Endothelial cell of umbilical vein (primary cell): ENCODE data around the gene CMTM2. TPM values are rescaled to one million over a fixed set of nuclear protein-coding genes. Genes with fewer than 3 reads are reported as not detected.

Experiments
- BruUV-seq: library from RNA; stranded (reverse); fragments of 400-500 nt; replicated peaks from 2 replicates; lab custom pipeline; 2021; lab: Mats Ljungman, UMichigan
- CTCF ChIA-PET: fragments of 300-600, 350-600 bp; sonication (Branson Sonifier 250); formaldehyde crosslinking; loops from one replicate; lab custom pipeline; 2021; ENCODE audit warnings: antibody characterized with exemption, inconsistent platforms; lab: Charles Lee
- POLR2A ChIA-PET: fragments of 300-600, 350-600 bp; sonication (Branson Sonifier 250); formaldehyde crosslinking; loops from one replicate; lab custom pipeline; 2021; ENCODE audit warnings: antibody characterized with exemption, inconsistent platforms; lab: Charles Lee
- DNase-seq: peaks from one replicate; pipeline ENCODE4 v3.0.0-alpha.2; 2011; ENCODE audit warnings: low read depth, low spot score
- FAIRE-seq: peaks from 2 replicates; lab custom pipeline; 2011; peaks lifted over from hg19 to GRCh38; lab: Jason Lieb, UNC
- H2AFZ ChIP-seq: 2 replicates; pipeline ENCODE4 v1.6.0; 2012; ENCODE audit warnings: low read depth, low read length, control low read depth, inconsistent platforms
- H3K27ac ChIP-seq: 2 replicates; pipeline ENCODE4 v1.5.1; 2011; ENCODE audit warnings: low read depth, mild to moderate bottlenecking, control low read depth, low read length, moderate library complexity; ENCODE audit not compliant: insufficient read depth
- H3K27me3 ChIP-seq, 2 experiments: 2 replicates each; pipeline versions ENCODE4 v1.6.0 to v1.6.1; 2011; ENCODE audit warnings: low read length in 2 of 2, mixed read lengths in 1 of 2; ENCODE audit not compliant: control insufficient read depth in 2 of 2, insufficient read depth in 2 of 2
- H3K36me3 ChIP-seq, 2 experiments: 2 replicates in 1 of 2; 3 replicates in 1 of 2; pipeline ENCODE4 v1.5.1; 2011; ENCODE audit warnings: low read length in 2 of 2, mild to moderate bottlenecking in 1 of 2, moderate library complexity in 1 of 2; ENCODE audit not compliant: control insufficient read depth in 2 of 2, insufficient read depth in 2 of 2; ENCODE audit errors: extremely low read depth in 1 of 2
- H3K4me1 ChIP-seq: 3 replicates; pipeline ENCODE4 v1.5.1; 2011; ENCODE audit warnings: mild to moderate bottlenecking, low read length; ENCODE audit not compliant: control insufficient read depth, insufficient read depth; ENCODE audit errors: extremely low read depth
- H3K4me2 ChIP-seq: 2 replicates; pipeline ENCODE4 v1.6.1; 2011; ENCODE audit warnings: low read length, control low read depth, mixed read lengths; ENCODE audit not compliant: insufficient read depth
- H3K4me3 ChIP-seq, 3 experiments: fragments of 200-600 bp in 1 of 3; sonication (generic), shearing (Covaris generic) in 1 of 3; replicated peaks in 1 of 3; 2 replicates each; pipeline ENCODE4 v1.5.1; 2011 to 2016; ENCODE audit warnings: control low read depth in 3 of 3, low read length in 3 of 3, mild to moderate bottlenecking in 2 of 3, inconsistent platforms in 1 of 3, low read depth in 1 of 3, moderate library complexity in 1 of 3; ENCODE audit not compliant: insufficient read depth in 1 of 3
- H3K79me2 ChIP-seq: 2 replicates; pipeline ENCODE4 v1.6.0; 2012; ENCODE audit warnings: low read length, inconsistent platforms; ENCODE audit not compliant: control insufficient read depth, insufficient read depth
- H3K9ac ChIP-seq: replicated peaks from 2 replicates; pipeline ENCODE3; 2011; ENCODE audit warnings: low read length, control low read depth; ENCODE audit not compliant: insufficient read depth; ENCODE audit errors: extremely low read depth
- H3K9me1 ChIP-seq: replicated peaks from 3 replicates; pipeline ENCODE4 v1.6.0; 2011; ENCODE audit warnings: mild to moderate bottlenecking, low read length; ENCODE audit not compliant: control insufficient read depth, insufficient read depth; ENCODE audit errors: extremely low read depth
- H3K9me3 ChIP-seq: replicated peaks from 2 replicates; pipeline ENCODE4 v1.5.1; 2012; ENCODE audit warnings: low read length, inconsistent platforms; ENCODE audit not compliant: control insufficient read depth, insufficient read depth
- H4K20me1 ChIP-seq: replicated peaks from 2 replicates; pipeline ENCODE3; 2011; ENCODE audit warnings: mild to moderate bottlenecking, low read length; ENCODE audit not compliant: control insufficient read depth, insufficient read depth; ENCODE audit errors: extremely low read depth
- EZH2 ChIP-seq: IDR thresholded peaks from 2 replicates; pipeline ENCODE4 v1.6.1; 2012; ENCODE audit warnings: borderline replicate concordance, low read depth, mild to moderate bottlenecking, moderate library complexity, low read length, inconsistent platforms; ENCODE audit not compliant: severe bottlenecking
- FOS ChIP-seq: IDR thresholded peaks from 2 replicates; pipeline ENCODE4 v1.6.1; 2011; ENCODE audit warnings: mild to moderate bottlenecking, low read length, moderate library complexity, borderline replicate concordance; ENCODE audit not compliant: insufficient read depth
- GATA2 ChIP-seq: IDR thresholded peaks from 2 replicates; pipeline ENCODE4 v1.7.0; 2011; ENCODE audit warnings: low read depth, mild to moderate bottlenecking, moderate library complexity, mixed read lengths, low read length; ENCODE audit not compliant: insufficient read length, insufficient read depth
- MYC ChIP-seq: IDR thresholded peaks from one replicate; pipeline ENCODE4 v1.6.1; 2011; ENCODE audit warnings: mild to moderate bottlenecking, low read depth, low read length
- POLR2A ChIP-seq: IDR thresholded peaks from 2 replicates; pipeline ENCODE4 v1.6.1; 2012; ENCODE audit warnings: low read depth, mild to moderate bottlenecking, control low read depth, low read length
- POLR2AphosphoS5 ChIP-seq: IDR thresholded peaks from 2 replicates; pipeline ENCODE4 v1.6.1; 2012; ENCODE audit warnings: low read depth, mild to moderate bottlenecking, control low read depth, low read length, moderate library complexity; ENCODE audit not compliant: insufficient read depth
- dilution Hi-C: fragments of 300-500 bp; cut with MboI; formaldehyde crosslinking; loops from one replicate; pipeline ENCODE4 v1.15.0; 2019; ENCODE audit warnings: low sequenced_read_pairs; ENCODE audit not compliant: extremely low pct_ligation_motif_present
- intact Hi-C: fragments of 100-400 bp; cut with micrococcal nuclease; formaldehyde crosslinking; loops from one replicate; pipeline ENCODE4 v1.10.0; 2022
- polyA plus RNA-seq, 4 experiments: library from polyadenylated mRNA; depleted of rRNA in 3 of 4; stranded (reverse) in 3 of 4; unstranded in 1 of 4; fragments of >200 nt; gene quantifications; 2 replicates each; pipeline versions ENCODE4 v1.2.1 to v1.2.3, GENCODE V29; 2011 to 2012; ENCODE audit warnings: missing spikeins in 1 of 4
- total RNA-seq: library from RNA; stranded (reverse); gene quantifications from 2 replicates; pipeline ENCODE4 v1.2.3, GENCODE V29; 2021
- TF ChIP-seq, protein P1 (sequence below), 2 donors: IDR thresholded peaks; 1 replicate in 1 of 2; 2 replicates in 1 of 2; pipeline ENCODE4 v1.5.1; 2011; ENCODE audit warnings: low read length in 2 of 2, mild to moderate bottlenecking in 2 of 2, moderate library complexity in 2 of 2, control low read depth in 1 of 2, inconsistent platforms in 1 of 2, low read depth in 1 of 2; ENCODE audit not compliant: insufficient read depth in 1 of 2; ENCODE audit errors: extremely low read depth in 1 of 2
- TF ChIP-seq, protein P2 (sequence below): IDR thresholded peaks from 2 replicates; pipeline ENCODE4 v1.6.1; 2011; ENCODE audit not compliant: insufficient read depth, insufficient read length

The CMTM2 gene
- total and polyA plus RNA-seq, 2 donors (not counting 3 experiments of a cell fraction or from before 2014, with no cell fraction given), result not detected

- H2AFZ ChIP-seq, result no peak overlapping the region
- H3K4me3 ChIP-seq, result no peak overlapping the region
- intact Hi-C loops (no loop called here), dilution Hi-C loops (no loop called here)
- DNase-seq (no peak), FAIRE-seq (no peak)
- H3K9ac ChIP-seq, result no peak overlapping the region
- ChIA-PET POLR2A (no interaction called here), CTCF (interaction anchor here (1.3 to 1.8 kb wide), 2 partner anchors 12 to 86 kb away, joined by 3 to 4 read pairs; no protein-coding TSS in a partner anchor)
- H3K27me3 ChIP-seq, result peaks cover 0 to 9% of the 10 kb centered on the region in 2 experiments
- H3K9me1 ChIP-seq, result no peaks in the 10 kb centered on the region
- no peak overlapping the region for H3K27ac ChIP-seq
- H3K36me3 ChIP-seq, result no peaks in the 10 kb centered on the region
- TF ChIP-seq GATA2 (no peak), MYC (no peak), POLR2AphosphoS5 (no peak), EZH2 (no peak), POLR2A (no peak), FOS (no peak)
- TF ChIP-seq, protein P1, sequence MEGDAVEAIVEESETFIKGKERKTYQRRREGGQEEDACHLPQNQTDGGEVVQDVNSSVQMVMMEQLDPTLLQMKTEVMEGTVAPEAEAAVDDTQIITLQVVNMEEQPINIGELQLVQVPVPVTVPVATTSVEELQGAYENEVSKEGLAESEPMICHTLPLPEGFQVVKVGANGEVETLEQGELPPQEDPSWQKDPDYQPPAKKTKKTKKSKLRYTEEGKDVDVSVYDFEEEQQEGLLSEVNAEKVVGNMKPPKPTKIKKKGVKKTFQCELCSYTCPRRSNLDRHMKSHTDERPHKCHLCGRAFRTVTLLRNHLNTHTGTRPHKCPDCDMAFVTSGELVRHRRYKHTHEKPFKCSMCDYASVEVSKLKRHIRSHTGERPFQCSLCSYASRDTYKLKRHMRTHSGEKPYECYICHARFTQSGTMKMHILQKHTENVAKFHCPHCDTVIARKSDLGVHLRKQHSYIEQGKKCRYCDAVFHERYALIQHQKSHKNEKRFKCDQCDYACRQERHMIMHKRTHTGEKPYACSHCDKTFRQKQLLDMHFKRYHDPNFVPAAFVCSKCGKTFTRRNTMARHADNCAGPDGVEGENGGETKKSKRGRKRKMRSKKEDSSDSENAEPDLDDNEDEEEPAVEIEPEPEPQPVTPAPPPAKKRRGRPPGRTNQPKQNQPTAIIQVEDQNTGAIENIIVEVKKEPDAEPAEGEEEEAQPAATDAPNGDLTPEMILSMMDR (IDR thresholded peaks at IDR 0.05; ENCODE audit: extremely low read depth in 1 of 2, insufficient read depth in 1 of 2, low read depth in 1 of 2, low read length in 2 of 2), result no peak
- TF ChIP-seq, protein P2, sequence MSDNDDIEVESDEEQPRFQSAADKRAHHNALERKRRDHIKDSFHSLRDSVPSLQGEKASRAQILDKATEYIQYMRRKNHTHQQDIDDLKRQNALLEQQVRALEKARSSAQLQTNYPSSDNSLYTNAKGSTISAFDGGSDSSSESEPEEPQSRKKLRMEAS, result no peak
- no peaks in the 10 kb centered on the region for H3K9me3 ChIP-seq
- H3K79me2 ChIP-seq, result peaks cover 14% of the 10 kb centered on the region
- H3K4me2 ChIP-seq, result no peak overlapping the region
- peaks cover 14% of the 10 kb centered on the region for H3K4me1 ChIP-seq
- no TSS peak for BruUV-seq
- no peaks in the 10 kb centered on the region for H4K20me1 ChIP-seq
These were observed 22.2 kb downstream of the CMTM2 start for GRCh38 chr16:66601471-66601870.
